Activated naive CD8-positive, alpha-beta T cell treated with anti-CD3 and anti-CD28 coated beads, Interleukin-2, amount 50 U/mL, for 24 hours (primary cell): ENCODE data around the gene ARHGAP26.

ENCODE experiments used
- ATAC-seq: fragments of 150-1000 bp; cut with Tn5 transposase; one replicate; pipeline ENCODE4 v1.10.0; 2021
- DNase-seq: peaks from one replicate; pipeline ENCODE4 v3.0.0; 2021
- H3K27ac Mint-ChIP-seq: one replicate; pipeline ENCODE4 v1.8.0; 2021; ENCODE audit warnings: mild to moderate bottlenecking, mixed read lengths
- H3K27me3 Mint-ChIP-seq: one replicate; pipeline ENCODE4 v1.8.0; 2021; ENCODE audit warnings: mixed read lengths
- H3K36me3 Mint-ChIP-seq: one replicate; pipeline ENCODE4 v1.8.0; 2021; ENCODE audit warnings: low read depth, mixed read lengths
- H3K4me1 Mint-ChIP-seq: one replicate; pipeline ENCODE4 v1.8.0; 2021; ENCODE audit warnings: mixed read lengths
- H3K4me3 Mint-ChIP-seq: one replicate; pipeline ENCODE4 v1.8.0; 2021; ENCODE audit warnings: mild to moderate bottlenecking, moderate library complexity, mixed read lengths
- H3K9me3 Mint-ChIP-seq: one replicate; pipeline ENCODE4 v1.8.0; 2021; ENCODE audit warnings: mixed read lengths

Gene ARHGAP26

DNA sequence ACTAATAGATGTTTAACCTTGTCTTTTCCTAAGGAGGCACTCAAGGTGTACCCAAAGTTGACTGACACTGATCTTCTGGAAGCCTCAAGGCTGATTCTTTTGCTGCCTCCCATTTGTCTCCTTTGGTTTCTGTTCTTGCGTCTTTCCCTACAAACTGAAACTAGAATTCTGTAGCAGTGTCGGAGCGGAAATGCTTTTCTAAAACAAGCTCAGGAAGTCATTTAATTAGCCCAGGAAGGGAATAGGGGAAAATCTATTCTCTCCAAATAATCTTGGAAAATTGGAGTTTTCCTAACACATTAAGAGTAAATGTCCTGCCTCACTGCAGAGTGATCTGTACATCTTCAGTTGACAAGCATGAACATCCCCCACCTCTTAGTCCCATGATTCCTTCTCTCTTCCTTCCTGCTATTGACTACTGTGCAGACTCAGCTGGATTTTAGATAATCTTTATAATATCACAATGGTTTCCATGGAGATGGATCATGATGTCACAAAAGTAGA is 450.6 kb downstream of the ARHGAP26 start:
- DNase-seq (no peak), ATAC-seq (no peak)
- Mint-ChIP-seq H3K4me3 (no peak overlapping the region), H3K4me1 (peaks cover 73% of the 10 kb centered on the region), H3K9me3 (no peaks in the 10 kb centered on the region), H3K27me3 (no peaks in the 10 kb centered on the region), H3K36me3 (peaks cover 8% of the 10 kb centered on the region), H3K27ac (peak overlapping the region; percentile 87)

DNA sequence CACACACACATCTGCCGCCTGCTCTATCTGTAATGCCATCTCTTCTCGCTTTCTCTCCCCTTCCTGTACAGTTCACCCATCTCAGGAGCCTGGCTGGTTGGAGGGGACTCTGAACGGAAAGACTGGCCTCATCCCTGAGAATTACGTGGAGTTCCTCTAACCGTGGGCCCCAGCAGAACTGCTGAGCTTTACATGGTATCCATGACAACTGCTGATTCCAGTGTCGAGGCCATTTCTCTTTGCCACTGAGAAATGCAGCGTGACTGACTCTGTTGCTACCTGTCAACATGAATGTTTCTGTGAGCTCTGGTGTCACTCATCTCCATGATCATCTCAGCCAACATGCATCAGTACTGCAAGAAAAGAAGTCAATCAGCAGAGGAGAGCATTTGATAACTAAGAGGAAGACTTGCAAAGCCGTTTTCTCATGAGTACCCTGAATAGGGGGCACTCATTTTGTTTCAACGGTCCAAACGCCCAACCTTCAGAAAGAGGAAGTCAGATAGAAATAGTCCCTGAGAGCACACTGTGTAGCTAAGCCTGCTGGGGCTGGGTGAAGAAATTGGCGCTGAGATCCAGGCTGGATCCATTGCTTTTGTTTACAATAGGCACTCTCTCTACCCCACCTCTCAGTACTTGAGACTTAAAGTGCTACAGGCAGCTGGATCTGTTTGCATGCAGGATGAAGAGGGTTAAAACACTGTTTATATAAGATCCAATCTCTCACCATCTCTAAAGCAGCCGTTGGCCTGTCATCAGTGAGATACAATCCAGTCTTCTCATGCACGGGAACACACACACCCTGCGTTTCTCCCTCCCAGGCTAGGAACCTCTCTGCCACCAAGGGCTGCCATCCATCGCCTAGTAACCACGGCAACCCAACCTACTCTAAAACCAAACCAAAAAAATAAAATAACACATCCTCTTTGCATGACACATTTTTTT is 452.4 kb downstream of the ARHGAP26 start:
- peak overlapping the region; percentile 87 for H3K27ac Mint-ChIP-seq
- peak; percentile 48 for DNase-seq
- H3K36me3 Mint-ChIP-seq, result peaks cover 4% of the 10 kb centered on the region
- no peaks in the 10 kb centered on the region for H3K9me3 Mint-ChIP-seq
- no peaks in the 10 kb centered on the region for H3K27me3 Mint-ChIP-seq
- H3K4me1 Mint-ChIP-seq, result peaks cover 58% of the 10 kb centered on the region
- peak overlapping the region; percentile 55 for H3K4me3 Mint-ChIP-seq
- ATAC-seq, result peak; percentile 79

DNA sequence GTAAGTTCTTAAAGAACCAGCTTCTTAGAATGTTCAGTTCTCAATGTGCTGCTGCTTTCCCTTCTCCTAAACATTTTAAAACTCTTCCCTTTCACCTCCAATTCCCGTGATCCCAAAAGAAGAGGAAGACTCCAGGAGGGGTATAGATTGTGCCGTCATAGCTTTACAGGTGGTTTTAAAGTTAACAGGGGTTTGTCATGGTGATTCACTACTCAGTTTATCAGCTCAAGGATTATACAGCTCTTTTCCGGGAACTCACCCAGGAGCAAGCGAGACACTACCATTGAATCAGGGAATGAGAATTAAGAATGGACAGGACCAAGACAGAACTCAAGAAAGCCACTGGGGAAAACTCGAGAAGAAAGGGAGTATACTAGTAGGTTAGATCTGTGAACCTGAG is 454.5 kb downstream of the ARHGAP26 start:
- no peak overlapping the region for H3K4me3 Mint-ChIP-seq
- ATAC-seq, result no peak
- H3K27me3 Mint-ChIP-seq, result no peaks in the 10 kb centered on the region
- H3K36me3 Mint-ChIP-seq, result peaks cover 4% of the 10 kb centered on the region
- no peak overlapping the region for H3K27ac Mint-ChIP-seq
- H3K9me3 Mint-ChIP-seq, result no peaks in the 10 kb centered on the region
- DNase-seq, result no peak
- peaks cover 65% of the 10 kb centered on the region for H3K4me1 Mint-ChIP-seq

DNA sequence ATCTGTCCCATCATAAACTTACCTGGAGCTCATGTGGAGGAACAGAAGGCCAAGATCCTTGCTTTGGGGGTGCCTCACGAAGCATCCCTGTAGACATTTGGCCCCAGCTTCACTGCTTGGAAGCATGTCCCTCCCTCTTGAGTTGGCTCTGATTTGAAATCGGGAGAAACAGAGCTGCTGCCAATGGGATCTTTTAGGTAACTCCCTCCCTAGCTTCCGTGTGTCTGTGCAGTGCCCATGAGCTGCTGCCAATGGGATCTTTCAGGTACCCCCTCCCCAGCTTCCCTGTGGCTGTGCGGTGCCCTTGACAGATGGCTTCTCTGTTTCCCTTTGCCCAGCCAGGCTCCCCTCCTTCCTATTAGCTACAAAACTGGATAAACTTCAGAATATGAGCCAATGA is 455.3 kb downstream of the ARHGAP26 start:
- Mint-ChIP-seq H3K27ac (no peak overlapping the region), H3K4me3 (no peak overlapping the region), H3K27me3 (no peaks in the 10 kb centered on the region), H3K9me3 (no peaks in the 10 kb centered on the region), H3K36me3 (peaks cover 4% of the 10 kb centered on the region), H3K4me1 (peaks cover 70% of the 10 kb centered on the region)
- ATAC-seq (no peak), DNase-seq (no peak)

DNA sequence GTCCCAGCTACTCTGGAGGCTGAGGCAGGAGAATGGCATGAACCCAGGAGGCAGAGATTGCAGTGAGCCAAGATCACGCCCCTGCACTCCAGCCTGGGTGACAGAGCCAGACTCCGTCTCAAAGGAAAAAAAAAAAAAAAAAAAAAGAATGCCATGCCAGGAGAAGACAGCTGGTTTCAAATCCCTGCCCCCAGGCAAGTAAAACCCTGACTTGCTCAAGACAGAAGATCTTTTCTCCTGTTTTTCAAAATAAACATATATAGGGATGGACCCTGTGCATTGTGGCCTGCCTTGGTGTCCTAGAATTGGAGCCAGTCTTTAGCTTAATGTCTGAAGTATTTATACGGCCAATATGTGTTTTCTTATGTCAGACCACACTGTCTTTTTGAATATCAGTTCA is 456.2 kb downstream of the ARHGAP26 start:
- ATAC-seq (no peak), DNase-seq (no peak)
- no peak overlapping the region for H3K4me3 Mint-ChIP-seq
- no peak overlapping the region for H3K27ac Mint-ChIP-seq
- peaks cover 68% of the 10 kb centered on the region for H3K4me1 Mint-ChIP-seq
- no peaks in the 10 kb centered on the region for H3K9me3 Mint-ChIP-seq
- no peaks in the 10 kb centered on the region for H3K27me3 Mint-ChIP-seq
- H3K36me3 Mint-ChIP-seq, result peaks cover 4% of the 10 kb centered on the region

DNA sequence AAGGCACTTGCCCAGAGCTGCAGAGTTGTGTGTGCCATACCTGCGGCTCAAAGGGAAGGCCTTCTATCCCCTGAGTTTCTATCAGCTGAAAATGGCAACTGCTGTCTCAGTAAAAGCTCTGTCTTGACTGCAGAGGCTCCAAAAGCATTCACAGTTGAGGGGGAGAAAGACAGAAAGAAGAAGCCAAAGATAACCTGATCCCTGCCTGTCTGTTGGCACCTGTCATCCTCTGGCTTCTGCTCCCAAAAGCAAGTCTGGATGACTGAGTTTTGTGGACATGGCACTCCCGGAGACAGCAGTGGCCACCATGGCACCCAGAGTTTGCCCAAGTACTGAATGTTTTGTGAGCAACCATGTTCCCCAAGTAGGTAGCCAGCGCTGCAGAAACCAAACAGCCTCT is 456.7 kb downstream of the ARHGAP26 start:
- Mint-ChIP-seq H3K36me3 (peaks cover 4% of the 10 kb centered on the region), H3K27ac (no peak overlapping the region), H3K9me3 (no peaks in the 10 kb centered on the region), H3K27me3 (no peaks in the 10 kb centered on the region), H3K4me3 (no peak overlapping the region), H3K4me1 (peaks cover 65% of the 10 kb centered on the region)
- DNase-seq (no peak), ATAC-seq (no peak)

DNA sequence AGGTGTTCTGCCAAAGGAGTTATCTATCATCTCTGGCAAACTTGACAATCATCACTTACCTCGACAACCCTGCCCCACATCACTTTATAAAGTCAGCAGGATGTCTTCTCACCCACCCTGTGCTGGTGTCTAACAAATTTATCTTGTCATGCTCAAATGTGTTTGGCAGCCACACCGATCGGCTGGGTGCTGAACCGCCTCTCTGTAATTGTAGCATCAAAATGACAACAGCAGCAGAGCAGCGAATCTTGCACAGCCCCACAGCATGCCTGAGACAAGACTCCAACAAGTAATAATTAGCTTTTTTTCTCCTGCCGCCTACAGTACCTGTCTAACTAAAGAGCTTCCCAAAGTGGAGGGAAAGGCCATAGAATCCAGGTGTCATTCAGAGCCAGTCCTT is 457.1 kb downstream of the ARHGAP26 start:
- ATAC-seq (no peak), DNase-seq (no peak)
- Mint-ChIP-seq H3K4me3 (no peak overlapping the region), H3K9me3 (no peaks in the 10 kb centered on the region), H3K4me1 (peaks cover 62% of the 10 kb centered on the region), H3K36me3 (peaks cover 2% of the 10 kb centered on the region), H3K27ac (no peak overlapping the region), H3K27me3 (no peaks in the 10 kb centered on the region)

DNA sequence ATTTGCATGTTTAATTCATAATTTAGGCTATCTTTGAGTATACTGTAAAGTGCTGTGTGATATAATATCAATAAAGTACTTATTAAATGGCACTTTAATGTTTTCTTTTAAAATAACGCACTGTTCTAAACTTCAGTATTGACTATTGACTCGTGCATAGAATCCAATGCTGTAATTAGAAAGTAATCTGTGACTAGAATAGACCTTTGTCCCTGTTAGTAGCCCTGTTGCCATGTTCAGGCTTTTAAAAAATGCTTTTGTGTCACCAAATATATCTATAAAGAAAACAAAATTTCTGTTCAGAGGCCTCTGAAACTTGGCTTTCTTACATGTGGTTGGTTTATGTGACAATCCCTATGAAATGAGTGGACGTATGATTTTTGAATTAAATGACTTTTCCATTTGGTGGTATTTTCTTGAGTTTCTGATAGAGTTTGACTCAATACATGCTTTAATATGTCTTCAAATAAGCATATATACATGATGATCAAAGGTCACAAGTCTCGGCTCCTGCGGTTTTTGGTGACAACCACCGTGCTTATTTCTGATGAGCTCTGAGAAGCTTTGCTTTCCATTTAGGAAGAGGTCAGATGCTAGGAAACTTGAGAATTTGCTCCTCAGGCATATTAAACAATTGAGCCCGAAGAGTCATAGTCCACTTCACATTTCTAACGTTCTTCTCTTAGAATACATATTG is 458.6 kb downstream of the ARHGAP26 start:
- no peaks in the 10 kb centered on the region for H3K36me3 Mint-ChIP-seq
- ATAC-seq, result peak; percentile 47
- H3K27me3 Mint-ChIP-seq, result no peaks in the 10 kb centered on the region
- H3K9me3 Mint-ChIP-seq, result no peaks in the 10 kb centered on the region
- peak; percentile 33 for DNase-seq
- peaks cover 48% of the 10 kb centered on the region for H3K4me1 Mint-ChIP-seq
- peak overlapping the region; percentile 90 for H3K27ac Mint-ChIP-seq
- peak overlapping the region; percentile 66 for H3K4me3 Mint-ChIP-seq

DNA sequence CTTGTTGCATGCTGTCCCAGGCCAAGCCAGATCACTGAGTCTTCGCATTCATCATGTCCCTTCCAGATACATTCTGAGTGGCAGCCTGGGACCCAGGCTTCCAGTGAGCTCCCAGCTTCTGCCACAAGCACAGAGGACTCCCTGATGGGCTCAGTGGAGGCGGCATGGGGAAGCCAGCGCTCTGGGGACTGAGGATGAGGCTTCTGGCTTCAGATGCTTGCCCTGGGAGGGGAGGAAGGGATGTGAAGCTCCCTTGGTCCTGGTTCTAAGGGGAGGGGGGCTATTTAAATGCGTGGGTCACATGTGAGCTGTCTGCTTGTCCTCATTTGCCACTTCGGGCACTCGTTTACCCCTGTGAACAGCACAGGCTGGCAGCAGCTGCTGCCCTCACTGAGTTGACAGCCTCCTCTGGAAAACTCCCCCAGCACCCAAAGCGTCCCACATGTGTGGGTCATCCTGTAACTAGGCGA is 459.3 kb downstream of the ARHGAP26 start:
- Mint-ChIP-seq H3K4me3 (peak overlapping the region; percentile 66), H3K36me3 (no peaks in the 10 kb centered on the region), H3K27ac (peak overlapping the region; percentile 90), H3K4me1 (peaks cover 41% of the 10 kb centered on the region), H3K27me3 (no peaks in the 10 kb centered on the region), H3K9me3 (no peaks in the 10 kb centered on the region)
- ATAC-seq (peak; percentile 45), DNase-seq (no peak)

DNA sequence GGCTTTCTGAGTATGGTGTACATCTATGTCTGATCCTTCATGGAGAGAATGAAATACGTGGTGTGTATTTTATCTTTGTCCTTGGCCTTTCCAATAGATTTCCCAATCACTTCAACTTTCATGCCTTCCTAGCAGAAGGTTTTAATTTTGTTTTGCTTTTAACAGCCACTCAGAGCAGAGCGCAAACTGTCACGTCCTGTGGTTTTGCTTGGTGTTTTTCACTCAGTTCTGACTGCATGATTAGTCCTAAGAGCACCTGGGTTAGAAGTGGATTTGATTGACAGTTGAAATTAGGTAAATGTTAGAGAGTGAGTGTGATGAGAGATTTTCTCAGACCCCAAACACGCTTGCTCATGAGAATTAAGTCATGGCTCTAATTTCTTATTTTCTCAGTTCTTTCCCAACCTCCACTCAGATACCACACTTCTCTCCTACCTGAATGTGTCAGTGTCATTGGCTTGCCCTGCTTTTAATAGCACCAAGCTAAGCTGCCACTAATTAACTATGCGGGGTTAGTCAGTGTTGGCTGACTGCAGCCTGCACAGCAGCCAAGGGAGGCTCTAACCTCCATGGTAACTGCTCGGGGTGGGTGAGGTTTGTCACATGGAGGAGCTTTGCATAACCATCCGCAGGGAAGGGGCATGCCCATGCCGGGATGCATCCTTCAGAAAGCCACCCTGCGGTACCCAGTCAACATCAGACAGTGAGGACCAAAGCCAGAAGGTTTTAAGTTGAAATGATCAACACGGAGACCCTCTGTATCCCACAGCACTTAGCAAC is 459.9 kb downstream of the ARHGAP26 start:
- H3K9me3 Mint-ChIP-seq, result no peaks in the 10 kb centered on the region
- DNase-seq, result peak; percentile 44
- ATAC-seq, result peak; percentile 86
- H3K4me3 Mint-ChIP-seq, result peak overlapping the region; percentile 66
- H3K36me3 Mint-ChIP-seq, result no peaks in the 10 kb centered on the region
- peaks cover 38% of the 10 kb centered on the region for H3K4me1 Mint-ChIP-seq
- peak overlapping the region; percentile 90 for H3K27ac Mint-ChIP-seq
- H3K27me3 Mint-ChIP-seq, result no peaks in the 10 kb centered on the region

DNA sequence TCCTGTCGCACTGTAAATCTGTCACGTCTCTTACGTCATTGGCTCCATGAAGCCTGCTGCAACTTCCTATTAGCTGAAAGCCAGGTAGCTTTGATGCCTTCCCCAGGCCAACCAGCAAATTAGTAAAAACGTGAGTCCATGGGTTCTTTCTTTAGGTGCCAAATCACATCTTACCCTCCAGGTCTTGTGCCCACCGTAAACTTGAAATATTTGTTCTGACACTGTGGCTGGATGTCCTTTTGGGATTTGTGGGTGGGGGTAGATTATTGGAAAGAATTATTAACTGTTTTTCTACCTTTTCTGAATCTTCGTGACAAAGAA is 460.5 kb downstream of the ARHGAP26 start:
- ATAC-seq, result no peak
- no peaks in the 10 kb centered on the region for H3K36me3 Mint-ChIP-seq
- no peak for DNase-seq
- H3K27me3 Mint-ChIP-seq, result no peaks in the 10 kb centered on the region
- no peak overlapping the region for H3K4me3 Mint-ChIP-seq
- no peaks in the 10 kb centered on the region for H3K9me3 Mint-ChIP-seq
- H3K4me1 Mint-ChIP-seq, result peaks cover 38% of the 10 kb centered on the region
- peak overlapping the region; percentile 33 for H3K27ac Mint-ChIP-seq

DNA sequence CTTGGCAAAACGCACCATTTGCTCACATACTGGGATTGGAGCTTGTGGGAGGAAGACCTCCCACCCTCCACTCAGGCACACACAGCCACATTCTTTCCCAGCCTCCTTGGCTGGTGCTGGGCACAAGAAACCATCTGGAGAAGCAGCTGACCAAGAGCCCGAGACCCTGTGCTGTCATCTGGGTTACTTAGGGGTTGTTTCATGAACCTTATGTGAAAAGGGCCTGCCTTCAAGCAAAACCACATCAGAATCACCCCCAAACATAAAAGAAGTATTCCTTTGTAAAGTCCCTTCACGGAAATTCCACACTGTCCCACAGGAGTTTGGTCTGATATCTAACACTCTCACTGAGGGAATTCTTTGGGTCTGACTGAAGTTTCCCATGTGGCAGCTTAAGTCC is 461.2 kb downstream of the ARHGAP26 start:
- H3K27me3 Mint-ChIP-seq, result no peaks in the 10 kb centered on the region
- H3K27ac Mint-ChIP-seq, result no peak overlapping the region
- H3K4me3 Mint-ChIP-seq, result no peak overlapping the region
- ATAC-seq, result no peak
- no peak for DNase-seq
- H3K36me3 Mint-ChIP-seq, result no peaks in the 10 kb centered on the region
- no peaks in the 10 kb centered on the region for H3K9me3 Mint-ChIP-seq
- H3K4me1 Mint-ChIP-seq, result peaks cover 38% of the 10 kb centered on the region

DNA sequence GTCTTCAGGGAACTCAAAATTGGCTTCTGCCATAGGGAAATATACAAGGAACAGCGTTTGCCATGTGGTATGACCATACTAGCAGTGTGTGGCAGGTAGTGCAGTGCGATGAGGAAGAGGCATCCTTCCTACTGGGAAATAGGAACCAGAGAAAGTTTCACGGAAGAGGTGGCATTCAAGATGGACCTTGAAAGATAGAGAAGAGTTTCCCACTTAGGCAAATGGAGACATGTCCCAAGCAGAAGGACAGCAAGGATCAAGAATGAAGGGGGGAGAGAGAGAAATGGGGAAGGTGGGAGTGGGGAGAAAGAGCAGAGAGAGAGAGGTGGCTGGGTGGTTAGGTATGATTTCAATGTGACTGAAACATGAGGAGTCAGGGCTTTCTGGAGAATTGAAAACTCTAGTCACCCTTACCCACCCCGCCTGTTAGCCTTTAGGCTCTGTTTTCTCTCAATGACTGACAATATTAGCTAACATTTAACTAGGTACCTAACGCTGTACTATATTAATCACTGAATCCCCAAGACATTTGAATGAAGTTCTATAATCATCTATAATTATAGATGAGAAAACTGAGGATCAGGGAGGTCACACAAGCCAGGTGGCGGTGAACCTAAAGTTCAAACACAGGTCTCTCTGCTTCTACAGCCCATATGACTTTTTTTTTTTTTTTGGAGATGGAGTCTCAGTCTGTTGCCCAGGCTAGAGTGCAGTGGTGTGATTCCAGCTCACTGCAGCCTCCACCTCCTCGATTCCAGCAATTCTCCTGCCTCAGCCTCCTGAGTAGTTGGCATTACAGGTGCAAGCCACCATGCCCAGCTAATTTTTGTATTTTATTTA is 462.0 kb downstream of the ARHGAP26 start:
- DNase-seq (no peak), ATAC-seq (no peak)
- no peaks in the 10 kb centered on the region for H3K9me3 Mint-ChIP-seq
- H3K27ac Mint-ChIP-seq, result no peak overlapping the region
- H3K4me1 Mint-ChIP-seq, result peaks cover 38% of the 10 kb centered on the region
- no peak overlapping the region for H3K4me3 Mint-ChIP-seq
- H3K27me3 Mint-ChIP-seq, result no peaks in the 10 kb centered on the region
- no peaks in the 10 kb centered on the region for H3K36me3 Mint-ChIP-seq

DNA sequence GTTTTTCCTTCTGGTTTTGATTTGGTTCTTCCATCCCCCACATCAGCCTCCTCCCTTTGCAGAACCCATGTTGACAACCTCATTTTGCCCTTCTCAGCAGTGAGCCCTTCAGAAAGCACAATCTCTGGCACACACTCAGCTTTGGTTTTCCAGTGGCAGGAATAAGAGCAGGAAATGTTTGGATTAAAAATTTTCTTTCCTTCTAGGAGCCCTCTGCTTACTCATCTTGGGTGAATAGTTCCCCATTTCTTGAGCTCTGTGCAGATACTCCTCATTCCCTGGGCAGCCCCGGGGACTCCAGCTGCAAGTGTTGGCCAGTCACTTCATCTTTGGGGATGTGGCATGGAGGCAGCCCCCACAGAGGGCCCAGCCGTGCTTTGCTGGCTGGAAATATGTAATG is 462.9 kb downstream of the ARHGAP26 start:
- DNase-seq, result no peak
- H3K36me3 Mint-ChIP-seq, result no peaks in the 10 kb centered on the region
- no peaks in the 10 kb centered on the region for H3K9me3 Mint-ChIP-seq
- H3K4me1 Mint-ChIP-seq, result peaks cover 35% of the 10 kb centered on the region
- no peak overlapping the region for H3K4me3 Mint-ChIP-seq
- no peak for ATAC-seq
- H3K27me3 Mint-ChIP-seq, result no peaks in the 10 kb centered on the region
- no peak overlapping the region for H3K27ac Mint-ChIP-seq
